Activated T-helper 1 cell treated with anti-CD3 and anti-CD28 coated beads, Interleukin-2, amount 50 U/mL, for 16 hours (primary cell): ENCODE results near the gene ABHD17A.
A peak's percentile ranks its signal among the peaks of the same experiment; 100 is the strongest.

Source experiments
- DNase-seq, 2 donors: peaks; one replicate each; pipeline ENCODE4 v3.0.0-alpha.2; 2020; ENCODE audit warnings: low read depth in 1 of 2, low spot score in 1 of 2

The ABHD17A gene

DNA sequence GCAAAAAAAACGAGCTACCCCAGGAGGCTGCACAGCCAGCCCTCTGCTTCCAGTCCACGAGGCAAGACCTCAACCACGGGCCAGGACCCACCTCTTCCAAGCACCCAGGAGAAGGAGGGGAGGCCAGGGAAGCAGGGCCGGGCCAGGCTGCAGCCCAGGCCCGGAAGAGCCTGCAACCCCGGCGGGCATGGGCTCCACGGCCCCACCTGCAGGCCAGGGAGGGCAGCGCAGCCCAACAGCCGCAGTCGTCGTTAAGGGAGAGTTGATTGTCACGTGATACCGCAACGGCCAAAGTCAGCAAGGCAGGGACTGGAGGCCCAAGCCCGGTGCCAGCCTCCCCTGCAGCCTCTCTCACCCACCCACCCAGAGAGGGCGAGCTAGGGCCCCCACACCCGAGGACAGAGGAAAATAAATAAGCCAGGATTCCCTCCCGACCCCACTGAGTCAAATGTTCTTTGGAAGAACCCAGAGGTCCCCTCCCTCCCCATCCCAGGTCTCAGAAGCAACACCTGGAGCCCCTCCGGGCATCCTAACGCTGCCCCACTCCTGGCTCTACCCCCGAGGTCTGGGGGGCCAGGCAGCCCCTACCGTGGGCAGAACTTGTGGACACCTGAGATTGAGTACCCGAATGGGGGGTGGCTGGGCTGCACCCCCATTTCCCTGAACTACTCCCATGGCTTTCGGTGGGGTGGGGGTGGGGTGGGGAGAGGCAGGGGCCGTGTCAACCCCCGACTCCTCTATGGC, 31.8 kb downstream of the ABHD17A start:
- peak; percentile 64 to 71 for DNase-seq

DNA sequence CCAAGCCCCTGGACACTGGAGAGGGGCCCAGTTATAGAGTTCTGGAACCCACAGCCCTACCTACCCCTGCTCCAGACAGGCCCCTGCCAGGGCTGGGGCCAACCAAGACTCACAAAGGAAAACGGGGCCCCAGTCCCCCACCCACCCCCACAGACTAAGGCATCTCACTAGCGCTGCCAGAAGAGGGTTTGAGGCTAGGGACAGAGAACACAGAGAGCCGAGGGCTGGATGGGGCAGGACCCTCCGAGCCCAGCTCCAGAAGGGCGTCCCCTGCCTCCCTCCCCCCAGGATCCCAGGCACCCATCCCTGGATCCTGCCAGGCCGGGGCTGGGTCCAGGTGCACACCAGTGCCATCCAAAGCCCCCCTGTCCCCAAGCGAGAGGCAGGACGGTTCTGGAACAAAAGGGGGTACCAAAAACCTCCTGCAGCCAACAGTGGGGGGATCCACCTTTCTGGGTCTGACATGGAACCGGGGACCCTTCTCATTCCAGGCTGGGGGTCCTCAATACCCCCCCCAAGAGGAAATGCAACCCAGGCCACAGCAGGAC, 32.6 kb downstream of the ABHD17A start:
- DNase-seq: no peak

- peak in 1 of 2 donors; percentile 43 for DNase-seq
Measured at GRCh38 chr19:1851654-1852580, 33.4 kb downstream of the ABHD17A start.

DNA sequence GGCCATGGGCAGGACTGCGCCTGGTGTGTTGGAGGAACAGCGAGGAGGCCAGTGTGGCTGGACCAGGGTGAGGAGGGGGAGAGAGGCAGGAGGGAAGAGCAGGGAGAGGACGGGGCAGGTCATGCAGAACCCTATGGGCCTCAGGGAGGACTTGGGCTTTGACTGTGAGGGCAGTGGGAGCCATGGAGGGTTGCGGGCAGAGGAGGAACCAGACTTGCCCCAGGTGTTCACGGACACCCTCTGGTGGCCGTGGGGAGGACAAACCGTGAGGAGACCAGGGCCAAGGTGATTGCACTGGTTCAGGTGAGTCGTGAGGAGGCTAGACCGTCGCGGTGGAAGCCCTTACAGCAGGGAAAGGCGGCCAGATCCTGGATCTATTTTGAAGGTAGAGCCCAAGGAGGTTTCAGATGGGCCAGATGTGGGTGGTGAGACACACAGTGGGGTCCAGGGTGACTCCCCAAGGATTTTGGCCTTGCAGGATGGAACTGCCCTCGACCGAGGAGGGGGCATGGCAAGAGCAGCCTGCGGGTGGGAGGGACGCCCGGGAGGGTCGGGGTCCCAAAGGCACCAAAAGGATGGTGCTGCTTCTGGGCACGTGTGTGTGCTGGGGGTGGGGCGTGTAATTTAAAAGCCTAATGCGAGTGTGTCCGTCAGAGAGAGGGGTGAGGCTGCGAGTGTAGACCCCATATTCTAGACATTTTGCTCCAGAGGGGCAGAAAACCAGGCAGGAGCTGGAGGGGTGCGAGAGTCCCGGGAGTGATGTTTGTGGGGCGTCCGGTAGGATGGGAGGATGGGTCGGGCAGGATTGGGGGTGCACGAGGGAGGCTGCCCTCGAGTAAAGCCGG, 34.3 kb downstream of the ABHD17A start:
- no peak for DNase-seq

- no peak for DNase-seq
Measured at GRCh38 chr19:1849886-1850398, 35.4 kb downstream of the ABHD17A start.

DNA sequence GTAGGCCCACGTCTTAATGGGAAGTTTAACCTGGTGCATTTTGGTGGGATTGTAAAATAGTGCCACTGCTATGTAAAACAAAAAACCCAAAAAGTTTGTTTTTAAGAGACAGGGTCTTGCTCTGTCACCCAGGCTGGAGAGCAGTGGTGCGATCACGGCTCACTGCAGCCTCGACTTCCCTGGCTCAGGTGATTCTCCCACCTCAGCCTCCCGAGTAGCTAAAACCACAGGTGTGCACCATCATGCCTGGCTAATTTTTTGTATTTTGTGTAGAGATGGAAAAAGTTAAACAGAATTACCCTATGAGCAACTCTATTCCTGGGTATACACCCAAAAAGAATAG, 36.2 kb downstream of the ABHD17A start:
- DNase-seq: no peak

- peak; percentile 95 to 97 for DNase-seq
Measured at GRCh38 chr19:1848399-1849131, 36.7 kb downstream of the ABHD17A start, which contains the start of gene REXO1. Gene REXO1 (minus strand): TSS chr19:1848483. CDS start chr19:1848358, 125 bp downstream.

- no peak for DNase-seq
Measured at GRCh38 chr19:1847684-1848398, 37.5 kb downstream of the ABHD17A start.

DNA sequence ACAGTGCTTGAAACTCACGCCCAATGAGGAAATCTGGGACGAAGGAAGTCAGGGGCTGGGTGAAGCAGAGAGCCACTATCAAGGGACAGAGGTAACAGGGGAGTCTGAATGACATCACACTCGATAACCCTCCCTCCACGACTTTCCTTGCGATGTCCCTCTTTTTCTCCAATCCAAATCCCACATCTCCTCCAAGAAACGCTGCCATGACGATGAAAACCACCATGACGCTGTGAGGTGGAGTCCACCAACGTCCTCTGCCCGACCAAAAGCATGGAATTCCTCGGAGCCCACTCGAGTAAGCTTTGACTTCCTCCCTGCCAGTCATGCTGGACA, 38.0 kb downstream of the ABHD17A start:
- no peak for DNase-seq

- DNase-seq: no peak
Measured at GRCh38 chr19:1846517-1847204, 38.6 kb downstream of the ABHD17A start.

DNA sequence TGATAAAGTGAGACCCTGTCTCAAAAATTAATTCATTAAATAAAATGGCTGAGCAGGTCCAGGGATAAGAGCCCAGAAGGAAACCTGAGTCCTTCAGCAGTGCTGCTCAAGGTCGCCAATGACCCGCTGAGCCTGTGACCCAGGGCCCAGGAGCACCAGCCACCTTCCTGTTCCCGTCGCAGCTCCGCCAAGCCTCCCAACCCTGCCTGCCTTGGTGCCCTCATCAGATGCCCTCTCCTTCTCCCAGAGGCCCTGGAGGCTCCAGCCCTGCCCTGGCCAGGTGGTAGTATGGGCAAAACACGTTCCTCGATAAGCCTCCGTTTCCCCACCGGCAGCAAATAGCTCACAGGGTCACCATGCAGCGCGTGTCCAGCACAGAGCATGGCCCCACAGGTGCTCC, 39.7 kb downstream of the ABHD17A start:
- DNase-seq: no peak

GRCh38 chr19:1845125-1845515, 40.2 kb downstream of the ABHD17A start:
- DNase-seq: no peak

GRCh38 chr19:1844513-1845124, 40.7 kb downstream of the ABHD17A start:
- DNase-seq: no peak

DNA sequence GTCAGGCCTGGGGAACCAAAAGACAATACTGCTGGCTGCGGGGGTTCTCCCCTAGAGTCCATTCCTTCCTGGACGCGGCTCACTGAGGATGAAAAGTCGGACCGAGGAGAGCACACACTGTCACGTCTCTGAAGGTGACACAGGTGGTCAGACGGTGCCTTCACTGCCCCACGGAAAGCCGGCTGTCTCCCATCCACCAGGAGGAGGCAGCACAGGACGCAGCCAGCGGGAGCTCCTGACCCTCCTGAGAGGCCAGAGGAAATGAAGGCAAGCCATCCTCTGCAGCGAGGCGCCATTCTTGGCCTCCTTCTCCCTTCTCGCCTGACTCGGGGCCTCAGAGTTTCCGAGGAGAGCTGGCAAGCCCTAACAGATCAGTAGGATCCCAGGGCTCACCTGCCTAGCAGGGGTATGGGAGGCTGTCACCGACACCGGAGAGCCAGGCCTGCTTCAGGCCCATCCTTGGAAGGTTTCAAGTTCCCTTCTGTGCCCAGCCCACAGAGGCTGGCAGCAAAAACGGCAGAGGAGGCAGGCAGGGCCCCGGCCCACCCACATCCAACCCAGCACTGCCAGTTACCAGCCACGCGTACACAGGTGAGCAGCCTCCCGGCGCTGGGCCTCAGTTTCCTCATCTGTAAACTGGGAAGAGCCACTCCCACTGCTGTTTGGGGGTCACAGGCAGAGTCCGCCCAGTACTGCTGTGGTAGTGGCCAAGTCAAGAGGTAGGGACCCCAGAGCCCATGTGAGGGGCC, 41.5 kb downstream of the ABHD17A start:
- DNase-seq: no peak

DNA sequence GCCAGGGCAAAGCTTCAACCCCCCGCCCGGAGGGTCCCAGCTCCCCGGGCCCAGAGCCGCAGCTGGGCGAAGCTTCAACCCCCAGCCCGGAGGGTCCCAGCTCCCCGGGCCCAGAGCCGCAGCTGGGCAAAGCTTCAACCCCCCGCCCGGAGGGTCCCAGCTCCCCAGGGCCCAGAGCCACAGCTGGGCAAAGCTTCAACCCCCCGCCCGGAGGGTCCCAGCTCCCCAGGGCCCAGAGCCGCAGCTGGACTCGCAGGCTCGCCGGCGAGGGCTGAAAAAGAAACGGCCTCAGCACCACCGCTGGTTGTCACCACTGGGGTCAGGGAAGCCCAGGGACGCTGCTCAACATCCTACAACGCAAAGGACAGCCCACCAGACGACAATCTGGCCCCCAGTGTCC, 42.2 kb downstream of the ABHD17A start:
- no peak for DNase-seq

GRCh38 chr19:1841209-1841924, 43.9 kb downstream of the ABHD17A start:
- no peak for DNase-seq

- DNase-seq: no peak
Measured at GRCh38 chr19:1840541-1841115, 44.7 kb downstream of the ABHD17A start.
